AG08396 (cell line): ENCODE data around the gene STARD7.
A peak's percentile ranks its signal among the peaks of the same experiment; 100 is the strongest.
"Not testable (repeated sequence)": the region's sequence is repeated elsewhere in the genome, so short reads cannot be mapped to it uniquely, and the experiment has no call there.

Experiments used
- DNase-seq: peaks from one replicate; pipeline ENCODE4 v3.0.0; 2012; ENCODE audit warnings: low spot score, mixed read lengths

Gene STARD7

DNA sequence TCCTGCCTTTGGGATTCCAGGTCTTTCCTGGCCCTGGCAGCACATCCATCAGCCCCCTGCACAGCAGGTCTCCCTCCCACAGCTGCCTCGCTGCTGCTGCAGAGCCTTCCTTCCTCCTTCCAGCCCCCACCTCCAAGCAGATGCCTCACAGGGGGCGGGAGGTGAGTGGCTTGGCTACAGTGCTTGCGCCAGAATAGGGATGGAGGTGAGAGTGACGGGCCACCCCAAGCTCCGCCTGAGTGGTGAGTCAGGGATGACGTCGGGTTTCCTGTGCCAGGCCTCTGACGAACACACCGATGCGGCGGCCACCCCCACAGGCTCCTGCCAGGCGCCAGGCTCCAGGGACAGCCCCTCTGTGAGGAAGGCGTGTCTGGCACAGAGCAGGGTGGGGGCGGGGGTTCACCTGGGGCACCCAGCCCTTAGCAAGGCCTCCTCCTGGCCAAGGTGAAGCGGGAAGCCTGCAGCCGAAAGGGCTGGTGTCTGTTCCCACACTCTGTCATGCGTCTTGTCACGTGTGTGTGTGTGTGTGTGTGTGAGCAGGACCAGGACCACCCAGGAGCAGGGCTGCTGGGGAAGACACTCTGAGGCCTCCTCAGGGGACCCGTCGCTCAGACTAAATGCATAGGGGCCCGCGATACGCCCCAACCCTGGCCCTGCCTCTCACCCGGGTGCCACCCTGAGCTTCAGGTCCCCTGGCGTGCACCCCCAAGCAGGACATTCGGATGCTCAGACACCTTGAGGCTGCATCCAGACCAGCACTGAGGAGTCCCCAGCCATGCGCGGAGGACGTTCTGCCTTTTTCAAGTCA, 60.0 kb downstream of the STARD7 start:
- peak; percentile 91 for DNase-seq

DNA sequence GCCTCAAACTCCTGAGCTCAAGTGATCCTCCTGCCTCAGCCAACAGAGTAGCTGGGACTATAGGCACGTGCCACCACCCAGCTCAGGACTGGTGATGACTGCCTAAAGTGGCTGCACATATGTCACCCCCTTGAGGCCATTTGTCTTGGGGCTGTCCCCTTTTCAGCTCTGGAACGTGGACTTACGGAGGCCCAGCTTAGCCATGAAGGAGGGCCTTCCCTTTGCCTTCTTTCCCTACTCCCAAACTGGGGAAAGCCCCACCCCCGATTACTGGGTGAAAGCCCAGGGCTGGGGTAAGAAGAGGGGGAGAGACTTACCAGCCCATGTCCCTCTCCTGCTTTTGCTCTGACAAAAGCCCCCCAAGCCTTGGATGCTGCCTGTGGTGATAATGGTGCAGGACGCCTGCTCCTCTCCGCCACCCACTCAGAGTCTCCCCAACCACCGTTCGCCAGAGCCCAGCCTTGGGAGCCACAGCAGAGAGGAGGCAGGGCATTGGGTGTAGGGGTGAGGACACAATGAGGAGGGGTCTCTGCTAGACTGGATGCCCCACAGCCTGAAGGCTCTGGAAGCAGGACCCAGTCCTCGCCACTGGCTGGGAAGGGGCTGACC, 60.9 kb downstream of the STARD7 start:
- no peak for DNase-seq

DNA sequence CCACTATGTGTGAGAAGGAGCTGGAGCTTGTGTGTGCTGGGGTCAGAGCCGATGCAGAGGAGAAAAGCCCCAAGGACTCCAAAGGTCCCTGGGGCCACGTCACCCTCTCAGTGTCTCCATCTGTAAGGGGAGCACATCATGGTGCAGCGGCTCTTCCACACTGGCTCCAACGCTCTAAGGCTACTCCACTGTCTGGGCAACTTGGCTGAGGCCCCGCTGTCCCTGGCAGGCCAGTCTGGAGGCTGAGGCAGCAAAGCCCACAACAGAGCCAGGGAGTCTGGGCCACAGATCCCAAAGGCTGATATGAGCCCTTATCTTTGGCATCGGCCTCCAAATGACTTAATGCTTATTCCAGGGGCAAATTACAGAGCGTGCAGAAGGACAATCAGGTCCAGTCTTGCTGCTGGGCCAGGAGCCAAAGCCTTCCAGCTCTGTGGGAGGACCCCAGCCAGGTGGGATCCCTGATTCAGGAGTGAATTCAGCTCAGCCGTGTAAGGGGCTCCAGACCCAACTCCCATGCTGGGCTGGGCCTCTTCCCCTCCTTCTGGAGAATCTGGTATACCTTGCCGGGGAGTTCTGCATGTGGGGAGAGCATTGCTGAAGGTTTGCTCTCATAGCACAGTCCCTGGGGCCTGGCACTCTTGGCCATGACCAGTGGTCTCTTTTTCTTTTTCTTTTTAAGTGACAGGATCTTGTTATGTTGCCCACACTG, 61.6 kb downstream of the STARD7 start:
- no peak for DNase-seq

DNA sequence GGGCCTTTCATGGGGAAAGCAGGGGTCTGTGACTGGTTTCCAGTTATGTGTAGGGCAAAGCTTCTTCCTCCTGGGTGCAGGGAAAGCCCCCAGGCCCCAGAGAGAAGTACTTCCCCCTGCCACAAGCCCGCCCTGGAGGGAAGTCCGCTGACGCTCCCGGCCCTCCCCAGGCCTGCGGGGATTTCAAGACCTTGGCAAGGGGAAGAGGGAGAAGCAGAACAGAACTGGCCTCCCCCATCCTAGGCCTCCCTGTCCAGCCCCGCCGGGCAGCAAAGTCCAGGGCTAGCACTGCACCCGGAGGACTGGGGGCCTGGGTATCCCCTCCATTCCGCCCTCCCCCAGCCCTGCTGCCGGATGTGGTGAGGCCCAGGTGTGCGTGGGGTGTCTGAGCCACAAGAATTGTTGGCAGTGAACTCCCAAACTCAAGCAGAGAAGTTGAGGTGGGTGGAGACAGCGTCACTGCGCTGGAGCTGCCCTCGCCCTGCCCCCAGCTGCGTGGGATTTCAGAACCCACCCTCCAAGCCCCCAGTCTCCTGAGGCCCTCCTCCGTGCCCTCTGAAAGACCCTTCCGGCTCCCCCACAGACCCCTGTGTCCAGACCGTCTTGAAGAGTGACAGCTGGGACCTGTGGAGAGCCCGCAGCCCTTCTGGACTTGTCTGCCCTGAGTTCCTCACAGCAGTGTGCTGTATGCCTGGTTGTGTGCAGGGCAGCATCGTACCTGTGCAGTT, 62.3 kb downstream of the STARD7 start:
- DNase-seq = no peak

DNA sequence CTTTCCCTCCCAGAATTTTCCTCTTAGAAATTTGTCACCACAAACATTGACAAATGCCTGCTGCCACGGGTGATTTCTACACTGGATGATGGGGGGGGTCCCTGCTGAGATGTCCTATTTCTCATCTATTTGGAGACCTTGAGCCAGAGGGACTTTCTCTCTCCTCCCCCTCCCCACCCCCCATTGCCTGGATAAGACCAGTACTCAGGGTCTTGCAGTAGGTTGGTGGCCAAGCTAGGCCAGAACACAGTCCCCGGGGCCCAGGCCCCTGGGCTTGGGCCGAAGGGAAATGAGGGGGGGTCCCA, 62.8 kb downstream of the STARD7 start:
- no peak for DNase-seq

DNA sequence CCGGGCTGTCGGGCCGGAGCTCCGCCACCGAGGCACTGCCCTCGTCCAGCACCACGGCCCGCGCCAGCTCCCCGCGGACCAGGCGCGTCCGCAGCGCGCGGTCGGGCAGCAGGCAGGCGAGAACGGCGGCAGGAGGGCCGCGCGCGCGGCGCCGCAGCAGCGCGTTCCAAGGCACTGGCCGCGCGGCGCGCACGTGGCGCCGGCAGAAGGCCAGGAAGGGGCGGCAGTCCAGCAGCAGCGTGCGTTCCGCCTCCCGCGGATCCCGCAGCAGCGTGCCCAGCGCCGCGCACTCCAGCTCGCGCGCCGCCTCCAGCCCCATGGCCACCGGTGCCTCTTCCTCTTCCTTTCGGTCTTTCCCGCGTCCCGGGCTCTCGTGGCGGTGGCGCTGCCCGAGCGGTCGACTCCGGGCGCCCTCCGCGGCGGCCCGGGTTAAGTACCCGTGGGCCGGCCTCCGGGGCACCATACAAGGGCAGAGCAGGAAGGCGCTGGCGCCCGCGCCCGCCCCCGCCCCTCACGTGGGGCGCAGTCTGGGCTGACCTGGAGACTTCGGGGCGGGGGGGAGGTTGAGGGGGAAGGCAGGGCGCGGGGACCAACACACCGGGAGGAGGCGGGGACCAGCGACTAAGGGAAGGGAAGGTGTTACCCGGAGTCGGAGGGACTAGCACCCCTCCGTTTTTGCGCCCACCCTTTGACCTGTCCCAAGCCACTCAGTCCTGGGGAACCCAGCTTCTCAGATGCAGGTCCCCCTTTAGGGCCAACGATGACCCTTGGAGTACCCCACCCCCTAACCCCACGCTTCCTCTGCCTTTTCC, 63.4 kb downstream of the STARD7 start, which contains the start of gene DUSP2:
Gene DUSP2 (minus strand): TSS at position 405 of the 812 bp plus-strand sequence. CDS start 86 bp downstream, at position 319.
- peak; percentile 89 for DNase-seq

DNA sequence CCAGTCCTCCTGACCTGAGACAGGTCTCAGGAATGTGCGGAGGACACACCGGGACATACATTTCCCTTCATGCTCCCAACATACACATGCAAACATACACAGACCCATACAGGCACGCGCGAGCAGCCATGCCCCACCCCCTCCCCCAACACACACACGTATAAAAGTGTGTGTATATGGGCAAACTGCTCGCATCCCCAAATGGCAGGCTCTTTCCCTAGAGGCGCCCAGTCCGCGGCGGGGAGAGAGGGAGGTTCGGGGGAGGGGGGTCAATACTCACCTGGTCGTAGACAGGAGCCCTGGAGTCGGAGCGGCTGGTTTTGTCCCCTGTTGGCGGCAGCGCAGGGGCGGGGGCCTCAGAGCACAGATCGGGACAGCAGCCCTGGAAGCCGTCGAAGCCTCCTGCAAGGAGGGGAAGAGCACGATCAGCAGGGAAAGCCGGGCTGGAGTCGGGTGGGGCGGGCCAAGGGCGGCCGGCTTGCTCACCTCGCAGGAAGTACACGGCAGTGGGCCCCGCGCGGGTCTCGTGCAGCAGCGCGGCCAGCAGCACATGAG, 64.1 kb downstream of the STARD7 start:
- no peak for DNase-seq

DNA sequence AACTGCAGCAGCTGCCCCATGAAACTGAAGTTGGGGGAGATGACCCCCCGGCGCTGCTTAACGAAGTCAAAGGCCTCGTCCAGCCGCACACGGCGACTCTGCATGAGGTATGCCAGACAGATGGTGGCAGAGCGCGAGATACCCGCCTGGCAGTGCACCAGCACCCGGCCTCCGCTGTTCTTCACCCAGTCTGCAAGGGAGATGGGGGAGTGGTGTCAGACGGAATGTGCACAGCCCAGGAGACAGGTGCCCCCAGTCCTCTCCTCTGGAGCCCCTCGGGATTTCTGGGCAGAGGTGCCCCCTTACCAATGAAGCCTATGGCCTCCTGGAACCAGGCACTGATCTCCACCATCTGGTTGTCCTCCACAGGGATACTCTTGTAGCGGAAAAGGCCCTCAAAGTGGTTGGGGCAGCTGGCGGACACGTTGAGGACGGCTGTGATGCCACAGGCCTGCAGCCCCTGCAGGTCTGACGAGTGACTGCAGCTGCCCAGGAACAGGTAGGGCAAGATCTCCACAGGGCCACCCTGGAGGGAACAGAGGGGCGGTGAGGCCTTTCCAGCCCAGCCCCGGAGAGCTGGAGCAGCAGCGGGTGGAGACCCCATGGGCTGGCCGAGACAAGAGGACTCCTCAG, 64.7 kb downstream of the STARD7 start:
- no peak for DNase-seq

DNA sequence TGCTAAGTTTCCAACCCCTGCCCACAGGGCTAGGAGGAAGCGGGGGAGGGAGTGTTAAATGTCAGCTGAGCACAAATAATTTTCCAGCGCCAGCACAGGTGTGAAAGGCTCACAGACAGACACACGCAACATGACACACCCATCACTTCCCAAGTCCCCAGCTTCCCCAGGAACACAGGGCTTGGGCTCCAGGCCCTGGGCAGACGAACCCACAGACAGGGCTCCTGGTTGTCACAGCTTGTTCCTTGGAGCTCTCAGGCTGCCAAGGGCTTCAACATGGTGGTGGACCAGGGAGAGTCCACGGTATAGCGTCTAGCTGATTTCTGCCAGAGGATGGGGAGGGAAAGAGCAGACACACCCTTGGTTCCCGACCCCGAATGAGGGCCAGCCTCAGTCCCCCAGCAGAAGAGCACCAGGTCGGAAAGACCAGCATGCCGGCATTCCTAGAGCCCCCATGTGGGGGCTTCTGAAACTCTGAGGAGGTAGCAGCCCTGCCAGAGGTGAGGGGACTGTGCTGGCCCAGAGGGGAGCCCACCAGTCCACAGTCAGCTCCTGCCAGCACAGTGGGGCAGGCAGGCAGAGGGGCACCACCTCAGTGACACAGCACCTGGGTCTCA, 65.3 kb downstream of the STARD7 start:
- DNase-seq = no peak

DNA sequence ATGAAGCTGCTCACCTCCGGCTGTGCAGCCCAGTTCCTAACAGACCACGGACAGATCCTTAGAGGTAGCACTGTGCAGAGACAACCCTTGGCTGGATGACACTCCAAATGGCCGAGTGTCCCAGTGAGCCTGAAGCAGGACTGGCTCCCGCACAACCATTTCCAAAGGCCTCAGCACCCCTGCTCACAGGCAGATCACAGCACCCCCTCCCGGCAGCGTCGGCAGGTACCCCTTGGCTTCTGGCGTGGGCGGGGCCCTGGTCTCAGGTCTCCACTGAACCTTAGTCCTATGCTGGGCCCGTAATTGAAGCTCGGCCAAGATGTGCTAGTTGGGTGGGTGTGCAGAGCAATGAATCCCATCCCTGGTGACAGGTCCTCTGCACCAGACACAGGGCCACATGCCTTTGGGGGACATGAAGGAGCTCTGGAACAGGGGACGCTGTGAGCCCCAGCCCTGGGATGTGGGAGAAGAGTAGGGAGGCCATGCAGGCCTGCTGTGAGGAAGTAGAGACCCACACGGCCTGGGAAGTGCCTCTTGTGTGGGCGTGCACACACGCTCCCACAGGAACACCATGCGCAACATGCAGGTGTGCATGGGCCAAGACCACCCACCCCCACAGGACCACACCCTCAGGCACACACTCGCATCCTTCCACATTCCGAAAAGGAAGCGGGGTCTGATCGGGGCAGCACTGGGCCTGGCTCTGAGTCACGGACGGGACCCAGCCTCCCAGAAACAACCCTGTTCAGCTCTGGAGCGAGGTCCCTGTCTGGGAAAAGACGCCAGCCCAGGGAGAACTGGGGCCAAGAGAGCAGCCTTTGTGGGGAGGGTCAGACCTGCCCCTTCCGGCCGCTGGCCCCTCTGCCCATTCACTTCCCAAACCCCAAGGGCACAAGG, 66.2 kb downstream of the STARD7 start:
- DNase-seq = no peak

DNA sequence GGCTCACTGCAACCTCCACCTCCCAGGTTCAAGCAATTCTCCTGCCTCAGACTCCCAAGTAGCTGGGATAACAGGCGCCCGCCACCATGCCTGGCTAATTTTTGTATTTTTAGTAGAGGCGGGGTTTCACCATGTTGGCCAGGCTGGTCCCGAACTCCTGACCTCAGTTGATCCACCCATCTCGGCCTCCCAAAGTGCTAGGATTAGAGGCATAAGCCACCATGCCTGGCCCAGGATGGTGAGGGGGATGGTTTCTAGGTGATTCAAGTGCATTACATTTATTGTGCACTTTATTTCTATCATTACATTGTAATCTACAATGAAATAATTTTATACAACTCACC, 67.0 kb downstream of the STARD7 start:
- not testable (repeated sequence) for DNase-seq

DNA sequence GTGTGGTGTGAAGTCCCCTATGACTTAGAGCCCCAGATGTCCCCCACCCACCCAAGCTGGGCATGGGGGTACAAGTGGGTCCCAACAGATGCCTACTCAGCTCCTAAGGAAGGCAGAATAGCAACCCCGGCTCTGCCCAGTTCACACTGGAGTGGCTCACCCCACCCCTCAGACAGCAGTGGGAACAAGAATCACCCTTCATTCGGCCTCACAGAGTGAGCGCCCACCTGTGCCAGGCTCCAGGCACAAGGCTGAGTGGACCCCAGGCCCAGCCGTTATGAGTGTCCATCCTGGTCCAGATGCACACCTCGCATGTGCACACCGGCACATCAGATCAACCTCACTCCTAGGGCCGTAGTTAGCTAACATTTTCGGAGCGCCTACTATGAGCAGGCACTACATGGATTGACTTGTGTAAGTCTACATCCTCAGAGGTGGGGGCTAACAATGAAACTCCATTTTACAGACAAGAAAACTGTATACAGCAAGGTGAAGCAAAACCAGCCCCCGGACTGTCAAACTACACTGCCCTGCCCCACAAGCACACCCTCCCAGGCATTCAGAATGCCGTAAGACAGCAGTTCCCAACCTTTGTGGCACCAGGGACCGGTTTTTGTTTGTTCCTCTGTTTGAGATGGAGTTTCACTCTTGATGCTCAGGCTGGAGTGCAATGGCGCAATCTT, 67.5 kb downstream of the STARD7 start:
- DNase-seq = no peak

DNA sequence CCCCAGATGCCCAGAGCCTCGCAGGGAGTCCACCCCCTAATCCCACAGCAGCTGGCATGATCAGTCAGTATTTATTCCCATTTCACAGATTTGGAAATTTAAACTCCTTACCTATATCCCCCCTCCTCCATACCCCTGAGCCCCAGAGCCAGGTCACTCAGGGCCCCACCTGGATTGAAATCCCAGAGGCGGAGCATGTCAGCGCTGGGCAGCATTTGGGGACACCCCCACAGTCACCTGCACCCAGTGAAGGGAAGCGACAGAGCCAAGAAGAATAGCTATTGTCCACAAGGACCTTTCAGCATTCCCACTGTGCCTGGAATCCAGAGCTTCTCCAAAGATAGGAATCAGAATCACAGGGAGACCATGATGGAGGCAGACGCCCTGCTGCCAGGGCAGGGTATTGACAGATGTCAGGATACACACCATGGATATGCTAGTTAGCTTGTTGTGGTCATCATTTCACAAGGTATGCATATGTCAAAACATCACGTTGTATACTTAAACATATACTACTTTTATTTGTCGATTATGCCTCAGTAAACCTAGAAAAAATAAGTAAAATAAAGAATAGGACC, 69.4 kb downstream of the STARD7 start:
- no peak for DNase-seq

DNA sequence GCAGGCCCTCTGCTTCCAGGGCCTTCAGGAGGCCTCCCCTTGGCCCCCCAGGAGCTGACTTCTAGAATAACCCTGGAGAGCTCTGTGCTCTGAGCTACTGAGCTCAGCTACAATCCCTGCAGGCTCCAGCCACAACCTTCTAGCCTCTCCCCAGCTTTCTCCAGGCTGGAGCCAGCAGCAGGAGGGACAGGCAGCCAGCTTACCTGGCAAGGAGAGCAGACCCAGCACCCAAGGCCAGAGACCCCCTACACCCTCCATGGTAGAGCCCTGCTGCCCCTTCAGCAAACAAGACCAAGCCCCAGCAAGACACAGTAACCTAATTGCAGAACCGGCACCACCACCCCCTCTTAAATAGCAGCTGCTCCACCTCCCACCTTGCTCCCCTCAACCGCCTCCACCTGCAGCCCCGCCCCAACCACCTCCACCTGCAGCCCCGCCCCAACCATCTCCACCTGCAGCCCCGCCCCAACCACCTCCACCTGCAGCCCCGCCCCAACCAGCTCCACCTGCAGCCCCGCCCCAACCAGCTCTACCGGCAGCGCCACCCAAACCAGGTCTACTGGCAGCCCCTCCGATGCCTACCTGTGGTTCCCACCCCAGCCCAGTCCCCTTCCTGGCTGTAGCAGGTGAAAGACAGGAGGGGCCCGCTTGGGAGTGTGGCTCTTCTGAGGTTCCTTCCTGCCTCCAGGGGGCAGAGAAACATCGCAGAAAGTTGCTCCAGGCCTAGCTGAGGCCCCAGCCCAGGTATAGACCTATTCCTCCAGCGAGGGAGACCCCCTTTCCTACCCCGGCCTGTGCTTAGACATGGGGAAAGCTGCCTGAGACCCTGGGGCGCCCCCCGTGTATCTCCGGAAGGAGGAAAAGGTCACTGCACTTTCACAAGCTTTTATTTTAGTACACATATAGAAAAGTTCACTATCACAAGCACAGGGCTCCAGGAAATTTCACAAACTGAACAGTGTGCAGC, 70.2 kb downstream of the STARD7 start, which contains the start of gene ASTL:
Gene ASTL (minus strand): TSS at position 324 of the 967 bp plus-strand sequence. CDS start 66 bp downstream, at position 258.
- DNase-seq = peak; percentile 70

DNA sequence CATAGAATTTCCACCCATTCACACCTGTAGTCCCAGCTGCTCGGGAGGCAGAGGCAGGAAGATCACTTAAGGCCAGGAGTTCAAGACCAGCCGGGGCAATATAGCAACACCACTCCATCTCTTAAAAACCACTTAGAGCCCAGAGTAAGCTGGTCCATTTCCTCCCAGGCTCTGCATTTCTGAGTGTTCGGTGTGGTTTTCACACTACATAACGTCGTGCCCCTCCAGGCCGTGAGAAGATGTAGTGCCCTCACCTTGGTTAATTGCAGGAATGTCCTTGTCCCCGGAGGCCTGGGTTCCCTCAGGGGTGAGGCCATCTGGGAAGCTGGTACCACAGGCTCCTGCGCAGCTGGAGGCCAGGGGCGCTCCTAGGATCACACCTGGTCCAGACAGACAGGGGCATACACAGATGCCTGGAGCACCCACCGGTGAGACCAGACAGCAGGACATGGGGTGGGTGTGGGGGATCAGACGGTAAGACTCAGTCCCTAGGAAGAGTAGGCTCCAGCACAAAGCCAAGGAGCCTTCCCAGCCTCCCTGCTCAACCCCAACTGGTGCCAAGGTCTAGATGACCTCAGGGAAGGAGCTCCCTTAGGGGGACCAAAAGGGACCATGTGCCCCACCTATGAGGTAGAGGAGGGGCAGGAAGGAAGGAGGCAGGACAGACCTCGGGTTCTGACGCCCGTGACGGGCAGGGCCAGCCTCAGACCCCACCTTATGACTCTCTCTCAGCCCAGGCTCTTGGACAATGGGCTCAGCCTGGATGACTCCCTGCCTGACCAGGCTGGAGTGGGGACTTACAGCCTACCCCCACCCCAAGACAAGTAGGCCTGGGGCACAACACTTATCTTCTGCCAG, 71.1 kb downstream of the STARD7 start:
- DNase-seq = no peak

DNA sequence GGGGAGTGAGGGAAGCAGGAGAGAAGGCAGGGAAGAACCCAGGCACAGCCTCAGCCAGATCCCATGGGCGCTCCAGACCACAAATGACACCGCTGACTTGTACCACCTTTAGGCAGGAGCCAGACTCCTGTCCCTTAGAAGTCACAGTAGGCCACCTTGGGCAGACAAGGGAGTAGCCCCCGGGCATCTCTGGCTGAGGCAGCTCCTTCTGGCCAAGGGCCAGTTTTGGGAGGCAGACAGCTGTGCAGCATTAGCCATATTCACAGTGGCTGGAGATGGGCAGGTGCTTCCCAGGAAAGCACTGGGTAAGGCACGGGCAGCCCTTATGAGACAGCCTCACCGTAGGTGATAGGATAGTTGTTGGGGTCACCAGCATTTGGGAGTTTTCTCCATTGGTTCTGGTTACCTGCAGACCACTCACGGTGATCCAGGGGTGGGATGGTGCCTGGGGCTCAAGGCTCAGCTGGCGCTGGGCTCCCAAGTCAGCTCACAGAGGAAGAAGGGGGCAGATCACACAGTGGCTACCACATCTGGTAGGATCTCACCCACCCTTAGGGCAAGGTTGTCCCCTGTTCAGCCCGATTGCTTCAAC, 72.4 kb downstream of the STARD7 start:
- DNase-seq = no peak
